Measurements from ENCODE around the gene NUP188.

NUP188 gene

GRCh38 chr9:128947527-128948301 lies at the start of gene NUP188, which contains the start of gene DOLK:
NUP188 (plus strand) TSS chr9:128947699; CDS start chr9:128947720, 21 bp downstream.
DOLK (minus strand) TSS chr9:128947603; CDS start chr9:128947303, 300 bp downstream.
- DNase-seq: peak; percentile 54

GRCh38 chr9:128898382-128898781 lies 49.1 kb upstream of the NUP188 start:
- no peak for DNase-seq

- no peak for DNase-seq
These were observed 48.5 kb upstream of the NUP188 start for GRCh38 chr9:128898845-128899565.

GRCh38 chr9:128899566-128900322 lies 47.8 kb upstream of the NUP188 start:
- no peak for DNase-seq

GRCh38 chr9:128901379-128901778 lies 46.1 kb upstream of the NUP188 start:
- no peak for DNase-seq

- no peak for DNase-seq
These were observed 45.7 kb upstream of the NUP188 start for GRCh38 chr9:128901822-128902221.

- no peak for DNase-seq
These were observed 45.0 kb upstream of the NUP188 start for GRCh38 chr9:128902351-128903078.

- no peak for DNase-seq
These were observed 44.4 kb upstream of the NUP188 start for GRCh38 chr9:128903079-128903461.

- no peak for DNase-seq
These were observed 43.5 kb upstream of the NUP188 start for GRCh38 chr9:128903871-128904620.

- DNase-seq: no peak
These were observed 41.5 kb upstream of the NUP188 start for GRCh38 chr9:128905964-128906363.

GRCh38 chr9:128906741-128907140 lies 40.8 kb upstream of the NUP188 start:
- DNase-seq: no peak

- DNase-seq: no peak
These were observed 39.1 kb upstream of the NUP188 start for GRCh38 chr9:128908372-128908771.

- DNase-seq: no peak
These were observed 37.6 kb upstream of the NUP188 start for GRCh38 chr9:128909859-128910258.

GRCh38 chr9:128910906-128911305 lies 36.6 kb upstream of the NUP188 start:
- DNase-seq: no peak

GRCh38 chr9:128911529-128912035 lies 35.9 kb upstream of the NUP188 start:
- no peak for DNase-seq

GRCh38 chr9:128912270-128912853 lies 35.1 kb upstream of the NUP188 start:
- no peak for DNase-seq

GRCh38 chr9:128913048-128913900 lies 34.2 kb upstream of the NUP188 start:
- no peak for DNase-seq

GRCh38 chr9:128913995-128914772 lies 33.3 kb upstream of the NUP188 start:
- no peak for DNase-seq

GRCh38 chr9:128916204-128916603 lies 31.3 kb upstream of the NUP188 start:
- DNase-seq: no peak
